GM21619 (cell line): ENCODE results near the gene PCDHGA2.
A peak's percentile ranks its signal among the peaks of the same experiment; 100 is the strongest.

Experiments used
- ATAC-seq: cut with Tn5 transposase; IDR thresholded peaks from one replicate; pipeline ENCODE4 v1.9.1; 2021; ENCODE audit not compliant: unreplicated experiment

Gene PCDHGA2

DNA sequence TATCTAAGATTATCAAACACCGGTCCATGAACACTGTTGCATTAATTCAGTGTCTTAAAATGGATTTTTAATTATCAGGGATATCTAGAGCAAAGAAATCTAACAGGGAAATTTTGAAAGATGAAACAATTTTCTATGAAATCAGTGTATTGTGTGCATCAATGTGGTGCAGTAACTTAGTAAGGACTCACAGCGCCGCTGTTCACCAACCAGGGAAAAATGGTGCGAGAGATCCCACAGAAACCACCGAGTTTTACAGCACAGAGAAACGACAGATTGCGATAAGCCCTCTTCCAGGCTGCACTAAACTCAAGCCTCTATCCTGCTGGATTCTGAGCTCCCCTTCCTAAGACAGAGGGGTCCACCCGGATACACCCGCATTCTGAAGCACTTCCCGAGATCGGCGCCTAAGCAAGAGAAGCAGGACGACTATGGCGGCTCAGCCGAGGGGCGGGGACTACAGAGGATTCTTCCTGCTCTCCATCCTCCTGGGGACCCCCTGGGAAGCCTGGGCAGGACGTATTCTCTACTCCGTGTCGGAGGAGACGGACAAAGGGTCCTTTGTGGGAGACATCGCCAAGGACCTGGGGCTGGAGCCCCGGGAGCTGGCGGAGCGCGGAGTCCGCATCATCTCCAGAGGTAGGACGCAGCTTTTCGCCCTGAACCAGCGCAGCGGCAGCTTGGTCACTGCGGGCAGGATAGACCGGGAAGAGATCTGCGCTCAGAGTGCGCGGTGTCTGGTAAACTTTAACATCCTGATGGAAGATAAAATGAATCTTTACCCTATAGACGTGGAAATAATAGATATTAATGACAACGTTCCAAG is 44.1 kb downstream of the PCDHGA2 start, which contains the start of gene PCDHGA7:
PCDHGA7 (plus strand) TSS at position 274 of the 826 bp plus-strand sequence; CDS start at position 432, 158 bp downstream.
- no peak for ATAC-seq

DNA sequence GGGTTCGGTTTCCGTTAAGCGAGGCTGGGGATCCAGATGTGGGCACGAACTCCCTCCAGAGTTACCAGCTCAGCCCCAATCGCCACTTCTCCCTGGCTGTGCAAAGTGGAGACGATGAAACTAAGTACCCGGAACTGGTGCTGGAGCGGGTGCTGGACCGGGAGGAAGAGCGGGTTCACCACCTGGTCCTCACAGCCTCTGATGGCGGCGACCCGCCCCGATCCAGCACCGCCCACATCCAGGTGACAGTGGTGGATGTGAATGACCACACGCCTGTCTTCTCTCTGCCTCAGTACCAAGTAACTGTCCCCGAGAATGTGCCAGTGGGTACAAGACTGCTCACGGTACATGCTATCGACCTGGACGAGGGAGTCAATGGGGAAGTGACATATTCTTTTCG is 44.8 kb downstream of the PCDHGA2 start:
- no peak for ATAC-seq

DNA sequence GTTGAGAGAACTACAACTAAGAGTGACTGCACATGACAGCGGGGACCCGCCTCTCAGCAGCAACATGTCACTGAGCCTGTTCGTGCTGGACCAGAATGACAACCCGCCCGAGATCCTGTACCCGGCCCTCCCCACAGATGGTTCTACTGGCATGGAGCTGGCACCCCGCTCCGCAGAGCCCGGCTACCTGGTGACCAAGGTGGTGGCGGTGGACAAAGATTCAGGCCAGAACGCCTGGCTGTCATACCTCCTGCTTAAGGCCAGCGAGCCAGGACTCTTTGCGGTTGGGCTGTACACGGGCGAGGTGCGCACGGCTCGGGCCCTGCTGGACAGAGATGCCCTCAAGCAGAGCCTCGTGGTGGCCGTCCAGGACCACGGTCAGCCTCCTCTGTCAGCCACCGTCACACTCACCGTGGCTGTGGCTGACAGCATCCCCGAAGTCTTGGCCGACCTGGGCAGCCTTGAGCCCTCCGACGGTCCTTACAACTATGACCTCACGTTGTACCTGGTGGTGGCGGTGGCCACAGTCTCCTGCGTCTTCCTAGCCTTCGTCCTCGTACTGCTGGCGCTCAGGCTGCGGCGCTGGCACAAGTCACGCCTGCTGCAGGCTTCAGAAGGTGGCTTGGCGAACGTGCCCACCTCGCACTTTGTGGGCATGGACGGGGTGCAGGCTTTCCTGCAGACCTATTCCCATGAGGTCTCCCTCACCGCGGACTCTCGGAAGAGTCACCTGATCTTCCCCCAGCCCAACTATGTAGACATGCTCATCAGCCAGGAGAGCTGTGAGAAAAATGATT is 46.1 kb downstream of the PCDHGA2 start:
- no peak for ATAC-seq

DNA sequence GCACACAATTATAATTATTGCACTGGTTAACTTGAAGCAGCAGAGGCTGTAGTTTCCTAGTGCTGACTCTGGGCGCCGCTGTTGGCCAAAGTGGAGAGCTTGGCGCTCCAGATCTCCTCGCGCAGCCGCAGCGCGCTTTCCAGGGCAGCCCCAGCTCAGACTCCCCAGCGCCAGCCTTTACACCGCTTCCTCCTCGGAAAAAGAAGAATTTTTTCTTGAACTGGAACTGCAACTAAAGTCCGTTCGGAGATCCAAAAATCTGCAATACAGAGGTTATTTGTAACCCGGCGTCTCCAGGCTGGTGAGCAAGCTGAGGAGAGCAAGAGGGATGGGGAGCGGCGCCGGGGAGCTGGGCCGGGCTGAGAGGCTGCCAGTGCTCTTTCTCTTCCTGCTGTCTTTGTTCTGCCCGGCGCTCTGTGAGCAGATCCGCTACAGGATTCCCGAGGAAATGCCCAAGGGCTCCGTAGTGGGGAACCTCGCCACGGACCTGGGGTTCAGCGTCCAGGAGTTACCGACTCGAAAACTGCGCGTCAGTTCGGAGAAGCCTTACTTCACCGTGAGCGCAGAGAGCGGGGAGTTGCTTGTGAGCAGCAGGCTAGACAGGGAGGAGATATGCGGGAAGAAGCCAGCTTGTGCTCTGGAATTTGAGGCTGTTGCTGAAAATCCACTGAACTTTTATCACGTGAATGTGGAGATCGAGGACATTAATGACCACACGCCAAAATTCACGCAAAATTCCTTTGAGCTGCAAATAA is 49.2 kb downstream of the PCDHGA2 start, which contains the start of gene PCDHGB4:
PCDHGB4 (plus strand) TSS at position 142 of the 755 bp plus-strand sequence; CDS start at position 329, 187 bp downstream.
- peak; percentile 91 for ATAC-seq

DNA sequence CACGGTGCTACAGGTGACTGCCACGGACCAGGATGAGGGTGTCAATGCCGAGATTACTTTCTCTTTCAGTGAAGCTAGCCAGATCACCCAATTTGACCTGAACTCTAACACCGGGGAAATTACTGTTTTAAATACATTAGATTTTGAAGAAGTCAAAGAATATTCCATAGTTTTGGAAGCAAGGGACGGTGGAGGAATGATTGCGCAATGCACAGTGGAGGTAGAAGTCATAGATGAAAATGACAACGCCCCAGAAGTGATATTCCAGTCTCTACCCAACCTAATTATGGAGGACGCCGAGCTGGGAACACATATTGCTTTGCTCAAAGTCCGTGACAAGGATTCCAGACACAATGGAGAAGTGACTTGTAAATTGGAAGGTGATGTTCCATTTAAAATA is 50.1 kb downstream of the PCDHGA2 start:
- no peak for ATAC-seq

DNA sequence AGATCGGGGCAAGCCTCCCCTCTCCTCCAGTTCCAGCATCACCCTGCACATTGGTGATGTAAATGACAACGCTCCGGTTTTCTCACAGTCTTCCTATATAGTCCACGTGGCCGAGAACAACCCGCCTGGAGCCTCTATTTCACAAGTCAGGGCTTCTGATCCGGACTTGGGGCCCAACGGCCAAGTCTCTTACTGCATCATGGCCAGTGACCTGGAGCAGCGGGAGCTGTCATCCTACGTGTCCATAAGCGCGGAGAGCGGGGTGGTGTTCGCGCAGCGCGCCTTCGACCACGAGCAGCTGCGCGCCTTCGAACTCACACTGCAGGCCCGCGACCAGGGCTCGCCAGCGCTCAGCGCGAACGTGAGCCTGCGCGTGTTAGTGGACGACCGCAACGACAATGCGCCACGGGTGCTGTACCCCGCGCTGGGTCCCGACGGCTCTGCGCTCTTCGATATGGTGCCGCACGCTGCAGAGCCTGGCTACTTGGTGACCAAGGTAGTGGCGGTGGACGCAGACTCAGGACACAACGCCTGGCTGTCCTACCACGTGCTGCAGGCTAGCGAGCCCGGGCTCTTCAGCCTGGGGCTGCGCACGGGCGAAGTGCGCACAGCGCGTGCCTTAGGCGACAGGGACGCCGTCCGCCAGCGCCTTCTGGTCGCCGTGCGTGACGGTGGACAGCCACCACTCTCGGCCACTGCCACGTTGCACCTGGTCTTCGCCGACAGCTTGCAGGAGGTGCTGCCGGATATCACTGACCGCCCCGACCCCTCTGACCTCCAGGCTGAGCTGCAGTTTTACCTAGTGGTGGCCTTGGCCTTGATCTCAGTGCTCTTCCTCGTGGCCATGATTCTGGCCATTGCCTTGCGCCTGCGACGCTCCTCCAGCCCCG is 50.8 kb downstream of the PCDHGA2 start:
- no peak for ATAC-seq

DNA sequence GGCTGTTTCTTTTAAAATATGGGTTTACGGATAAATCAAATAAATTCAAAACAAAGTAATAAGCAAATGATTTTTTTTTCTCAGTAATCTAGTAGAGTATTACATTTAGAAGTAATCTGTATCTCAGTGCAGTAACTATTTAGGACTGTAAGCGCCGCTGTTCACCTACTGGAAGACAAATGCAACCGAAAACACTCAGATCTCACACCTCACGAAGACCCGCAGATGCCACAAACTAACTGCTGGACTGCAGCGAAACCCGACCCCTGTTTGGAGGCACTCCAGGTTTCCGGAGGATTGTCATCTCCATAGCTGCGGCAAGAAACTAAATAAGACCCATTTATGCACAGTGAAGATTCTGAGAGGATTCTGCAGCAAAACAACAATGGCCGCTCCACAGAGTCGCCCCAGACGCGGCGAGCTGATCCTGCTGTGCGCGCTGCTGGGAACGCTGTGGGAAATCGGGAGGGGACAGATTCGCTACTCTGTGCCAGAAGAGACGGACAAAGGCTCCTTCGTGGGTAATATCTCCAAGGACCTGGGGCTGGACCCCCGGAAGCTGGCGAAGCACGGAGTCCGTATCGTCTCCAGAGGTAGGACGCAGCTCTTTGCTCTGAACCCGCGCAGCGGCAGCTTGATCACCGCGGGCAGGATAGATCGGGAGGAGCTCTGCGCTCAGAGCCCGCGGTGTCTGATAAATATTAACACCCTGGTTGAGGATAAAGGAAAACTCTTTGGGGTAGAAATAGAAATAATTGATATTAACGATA is 54.1 kb downstream of the PCDHGA2 start, which contains the start of gene PCDHGA8:
PCDHGA8 (plus strand) TSS at position 205 of the 770 bp plus-strand sequence; CDS start at position 386, 181 bp downstream.
- no peak for ATAC-seq
